A549 (cell line): ENCODE measurements around the gene MANSC4.

Source experiments
- BCL3 ChIP-seq: fragments of >200 bp; sonication (Bioruptor Twin); formaldehyde crosslinking; IDR thresholded peaks from 3 replicates; pipeline ENCODE4 v1.6.1; 2016
- BHLHE40 ChIP-seq: IDR thresholded peaks from 2 replicates; pipeline ENCODE4 v1.6.1; 2012; ENCODE audit warnings: low read depth, low read length, inconsistent platforms
- CBX8 ChIP-seq: fragments of 200-600 bp; sonication (generic); IDR thresholded peaks from 2 replicates; pipeline ENCODE4 v1.6.1; 2016
- CEBPB ChIP-seq, 2 experiments: fragments of >200 bp in 1 of 2; sonication (Bioruptor Twin) in 1 of 2; formaldehyde crosslinking in 1 of 2; IDR thresholded peaks; 2 replicates each; pipeline ENCODE4 v1.6.1; 2012 to 2016
- CTCF ChIP-seq: fragments of >200 bp; sonication (Bioruptor Twin); formaldehyde crosslinking; IDR thresholded peaks from 3 replicates; pipeline ENCODE4 v1.5.1; 2016
- EP300 ChIP-seq, 2 experiments: fragments of >200 bp; sonication (Bioruptor Twin); formaldehyde crosslinking; IDR thresholded peaks; 2 replicates in 1 of 2; 3 replicates in 1 of 2; pipeline ENCODE4 v1.6.1; 2016 to 2017
- HES2 ChIP-seq: fragments of >200 bp; sonication (Bioruptor Twin); formaldehyde crosslinking; IDR thresholded peaks from 2 replicates; pipeline ENCODE4 v1.6.1; 2016
- JUNB ChIP-seq: fragments of >200 bp; sonication (Bioruptor Twin); formaldehyde crosslinking; IDR thresholded peaks from 2 replicates; pipeline ENCODE4 v1.6.1; 2016
- MAFK ChIP-seq: fragments of 450-650 bp; IDR thresholded peaks from 2 replicates; pipeline ENCODE4 v1.6.1; 2014; ENCODE audit not compliant: partially characterized antibody
- POLR2A ChIP-seq: IDR thresholded peaks from 2 replicates; pipeline ENCODE4 v1.6.1; 2012; ENCODE audit warnings: mild to moderate bottlenecking, low read length
- RCOR1 ChIP-seq: fragments of 150-350 bp; IDR thresholded peaks from 2 replicates; pipeline ENCODE4 v1.6.1; 2014; ENCODE audit warnings: antibody characterized with exemption, low read length, low read depth
- SREBF2 ChIP-seq: fragments of 450-650 bp; IDR thresholded peaks from 2 replicates; pipeline ENCODE4 v1.6.1; 2014; ENCODE audit warnings: mild to moderate bottlenecking, moderate library complexity
- USF2 ChIP-seq: fragments of 450-650 bp; IDR thresholded peaks from 2 replicates; pipeline ENCODE4 v1.6.1; 2014; ENCODE audit warnings: antibody characterized with exemption

- TF ChIP-seq CTCF (no peak), HES2 (no peak), POLR2A (no peak), JUNB (no peak), BHLHE40 (no peak), CEBPB (IDR thresholded peaks at IDR 0.05) (no peak), BCL3 (no peak), MAFK (no peak), RCOR1 (no peak), CBX8 (no peak), USF2 (no peak), EP300 (IDR thresholded peaks at IDR 0.05) (no peak), SREBF2 (no peak)
These were observed 27.1 kb upstream of the MANSC4 start for GRCh38 chr12:27807063-27807703.
